Stomach (tissue), 4 donors: ENCODE results near the gene ZBED6.

ENCODE experiments used
- POLR2AphosphoS5 ChIP-seq, 3 donors: sonication (generic); formaldehyde crosslinking; IDR thresholded peaks; one replicate each; pipeline ENCODE4 v1.6.1; 2016; ENCODE audit warnings: antibody characterized with exemption in 3 of 3
- TF ChIP-seq, protein P1 (sequence below), 7 experiments: fragments of 450-650 bp in 4 of 7; fragments of 200-600 bp in 3 of 7; sonication (generic) in 3 of 7; IDR thresholded peaks; one replicate each; pipeline ENCODE4 v1.5.1; 2016 to 2019; ENCODE audit warnings: antibody characterized with exemption in 7 of 7, control low read depth in 2 of 7, mild to moderate bottlenecking in 1 of 7

GRCh38 chr1:203826175-203826574 is 30.8 kb downstream of the ZBED6 start:
- TF ChIP-seq, protein P1, sequence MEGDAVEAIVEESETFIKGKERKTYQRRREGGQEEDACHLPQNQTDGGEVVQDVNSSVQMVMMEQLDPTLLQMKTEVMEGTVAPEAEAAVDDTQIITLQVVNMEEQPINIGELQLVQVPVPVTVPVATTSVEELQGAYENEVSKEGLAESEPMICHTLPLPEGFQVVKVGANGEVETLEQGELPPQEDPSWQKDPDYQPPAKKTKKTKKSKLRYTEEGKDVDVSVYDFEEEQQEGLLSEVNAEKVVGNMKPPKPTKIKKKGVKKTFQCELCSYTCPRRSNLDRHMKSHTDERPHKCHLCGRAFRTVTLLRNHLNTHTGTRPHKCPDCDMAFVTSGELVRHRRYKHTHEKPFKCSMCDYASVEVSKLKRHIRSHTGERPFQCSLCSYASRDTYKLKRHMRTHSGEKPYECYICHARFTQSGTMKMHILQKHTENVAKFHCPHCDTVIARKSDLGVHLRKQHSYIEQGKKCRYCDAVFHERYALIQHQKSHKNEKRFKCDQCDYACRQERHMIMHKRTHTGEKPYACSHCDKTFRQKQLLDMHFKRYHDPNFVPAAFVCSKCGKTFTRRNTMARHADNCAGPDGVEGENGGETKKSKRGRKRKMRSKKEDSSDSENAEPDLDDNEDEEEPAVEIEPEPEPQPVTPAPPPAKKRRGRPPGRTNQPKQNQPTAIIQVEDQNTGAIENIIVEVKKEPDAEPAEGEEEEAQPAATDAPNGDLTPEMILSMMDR (IDR thresholded peaks at IDR 0.05): no peak
- no peak for TF ChIP-seq POLR2AphosphoS5 (IDR thresholded peaks at IDR 0.05)
